Adrenal gland (tissue), 5 donors: Measurements from ENCODE around the gene TFR2.
"Not testable (repeated sequence)": the region's sequence is repeated elsewhere in the genome, so short reads cannot be mapped to it uniquely, and the experiment has no call there.

Source experiments
- CTCF ChIP-seq, 6 experiments: fragments of 450-650 bp in 4 of 6; fragments of 200-600 bp in 2 of 6; sonication (generic) in 1 of 6; IDR thresholded peaks; 1 replicate in 5 of 6; 2 replicates in 1 of 6; pipeline versions ENCODE4 v1.5.1 to v1.8.0; 2016 to 2021; ENCODE audit warnings: antibody characterized with exemption in 6 of 6, mild to moderate bottlenecking in 2 of 6, moderate library complexity in 1 of 6
- POLR2A ChIP-seq, 2 donors: fragments of 450-650 bp; IDR thresholded peaks; one replicate each; pipeline ENCODE4 v1.6.1; 2017; ENCODE audit warnings: antibody characterized with exemption in 2 of 2, mild to moderate bottlenecking in 2 of 2, moderate library complexity in 1 of 2
- donor health status: DM: no; HTN: no; CAD: no.

DNA sequence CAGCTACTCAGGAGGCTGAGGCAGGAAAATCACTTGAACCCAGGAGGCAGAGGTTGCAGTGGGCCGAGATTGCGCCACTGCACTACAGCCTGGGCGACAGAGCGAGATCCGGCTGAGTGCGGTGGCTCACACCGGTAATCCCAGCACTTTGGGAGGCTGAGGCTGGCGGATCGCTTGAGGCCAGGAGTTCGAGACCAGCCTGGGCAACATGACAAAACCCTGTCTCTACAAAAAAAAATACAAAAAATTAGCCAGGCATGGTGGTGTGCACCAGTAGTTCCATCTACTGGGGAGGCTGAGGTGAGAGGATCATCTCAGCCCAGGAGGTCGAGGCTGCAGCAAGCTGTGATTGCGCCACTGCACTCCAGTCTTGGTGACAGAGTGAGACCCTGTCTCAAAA is 27.8 kb upstream of the TFR2 start:
- not testable (repeated sequence) for TF ChIP-seq CTCF, POLR2A (IDR thresholded peaks at IDR 0.05)
